K562 (cell line): ENCODE results near the gene ACSS1. TPM values are rescaled to one million over a fixed set of nuclear protein-coding genes. Genes with fewer than 3 reads are reported as not detected.

Source experiments
- ATAC-seq: fragments of 200-7000 bp; cut with Tn5 transposase; 3 replicates; pipeline ENCODE4 v1.9.1; 2020; ENCODE audit warnings: moderate library complexity
- BruUV-seq: library from RNA; stranded (reverse); fragments of 400-500 nt; replicated peaks from 2 replicates; lab custom pipeline; 2021; lab: Mats Ljungman, UMichigan
- CTCF ChIA-PET: fragments of 300-600 bp; formaldehyde crosslinking; extraction: SDS; loops from one replicate; lab custom pipeline; 2021; ENCODE audit warnings: low intra/inter-chr PET ratio; lab: Yijun Ruan, JAX
- POLR2A ChIA-PET: fragments of 300-600, 350-650 bp; sonication (Branson Sonifier 250); formaldehyde crosslinking; extraction: SDS; loops from one replicate; lab custom pipeline; 2021; ENCODE audit warnings: antibody characterized with exemption, inconsistent platforms; lab: Yijun Ruan, JAX
- DNase-seq, 4 experiments: peaks; one replicate each; pipeline versions ENCODE4 v3.0.0 to v3.0.0-alpha.2; 2011 to 2018; ENCODE audit warnings: low spot score in 3 of 4, mixed read lengths in 3 of 4; ENCODE audit errors: extremely low read depth in 1 of 4
- FAIRE-seq: peaks from 2 replicates; lab custom pipeline; 2011; peaks lifted over from hg19 to GRCh38; lab: Jason Lieb, UNC
- H2AFZ ChIP-seq: 2 replicates; pipeline ENCODE4 v1.6.0; 2011; ENCODE audit warnings: low read depth, low read length, control low read depth, inconsistent platforms
- H3K27ac ChIP-seq: fragments of 200-600 bp; 3 replicates; pipeline ENCODE4 v1.8.0; 2011; ENCODE audit warnings: low read depth, mild to moderate bottlenecking, control low read depth, inconsistent platforms, low read length, moderate library complexity, mixed read lengths; ENCODE audit errors: extremely low read depth
- H3K27me3 ChIP-seq, 2 experiments: fragments of 300-600 bp in 1 of 2; 2 replicates in 1 of 2; 3 replicates in 1 of 2; pipeline versions ENCODE4 v1.6.0 to v1.8.0; 2011; ENCODE audit warnings: inconsistent platforms in 2 of 2, low read length in 2 of 2, mild to moderate bottlenecking in 1 of 2, mixed read lengths in 1 of 2, moderate library complexity in 1 of 2; ENCODE audit not compliant: control insufficient read depth in 2 of 2, insufficient read depth in 2 of 2
- H3K36me3 ChIP-seq: fragments of 300-600 bp; 3 replicates; pipeline ENCODE4 v1.8.0; 2011; ENCODE audit warnings: mild to moderate bottlenecking, low read length, inconsistent platforms; ENCODE audit not compliant: control insufficient read depth, insufficient read depth
- H3K4me1 ChIP-seq, 2 experiments: fragments of 200-600 bp in 1 of 2; replicated peaks in 1 of 2; 2 replicates in 1 of 2; 3 replicates in 1 of 2; pipeline versions ENCODE4 v1.5.1 to v1.8.0; 2011; ENCODE audit warnings: inconsistent platforms in 2 of 2, low read length in 2 of 2, mild to moderate bottlenecking in 1 of 2, mixed read lengths in 1 of 2, moderate library complexity in 1 of 2; ENCODE audit not compliant: control insufficient read depth in 2 of 2, insufficient read depth in 2 of 2
- H3K4me2 ChIP-seq: 2 replicates; pipeline ENCODE4 v1.6.1; 2011; ENCODE audit warnings: low read length, control low read depth, inconsistent platforms, mixed read lengths; ENCODE audit not compliant: insufficient read depth
- H3K4me3 ChIP-seq: fragments of 200-600 bp; sonication (generic), shearing (Covaris generic); 2 replicates; pipeline ENCODE4 v1.5.1; 2016; ENCODE audit warnings: control low read depth, inconsistent platforms
- H3K79me2 ChIP-seq: fragments of 200-600 bp; 3 replicates; pipeline ENCODE4 v1.8.0; 2011; ENCODE audit warnings: low read length, inconsistent platforms; ENCODE audit not compliant: control insufficient read depth, insufficient read depth
- H3K9ac ChIP-seq, 2 experiments: 2 replicates each; pipeline versions ENCODE4 v1.6.0 to v1.6.1; 2011; ENCODE audit warnings: low read depth in 2 of 2, low read length in 2 of 2, control low read depth in 1 of 2, inconsistent platforms in 1 of 2, mild to moderate bottlenecking in 1 of 2, mixed read lengths in 1 of 2; ENCODE audit not compliant: insufficient read depth in 1 of 2
- H3K9me1 ChIP-seq: one replicate; pipeline ENCODE4 v1.6.0; 2011; ENCODE audit warnings: inconsistent platforms, mild to moderate bottlenecking, low read length, moderate library complexity; ENCODE audit not compliant: control insufficient read depth, insufficient read depth
- H3K9me3 ChIP-seq: replicated peaks from 2 replicates; pipeline ENCODE4 v1.5.1; 2011; ENCODE audit warnings: low read depth, low read length, inconsistent platforms; ENCODE audit not compliant: control insufficient read depth, insufficient read depth
- H4K20me1 ChIP-seq: replicated peaks from 2 replicates; pipeline ENCODE4 v1.6.1; 2011; ENCODE audit warnings: low read length, inconsistent platforms, mixed read lengths; ENCODE audit not compliant: control insufficient read depth, insufficient read depth
- TRIM28 ChIP-seq: fragments of 450-650 bp; IDR thresholded peaks from 2 replicates; pipeline ENCODE4 v1.6.1; 2017
- ZNF121 ChIP-seq: sonication (generic); formaldehyde crosslinking; conservative IDR thresholded peaks from 2 replicates; pipeline ENCODE4 v1.8.0; 2022; ENCODE audit warnings: missing genetic modification reagents
- ZNF224 ChIP-seq: sonication (generic); formaldehyde crosslinking; IDR thresholded peaks from 2 replicates; pipeline ENCODE4 v1.8.0; 2022; ENCODE audit warnings: mild to moderate bottlenecking, missing genetic modification reagents
- WGBS: fragments of 100-300 bp; shearing (Covaris generic); methylation state at CpG from one replicate; pipeline ENCODE4 v1.1.6; 2016; ENCODE audit warnings: low coverage, mixed read lengths; ENCODE audit not compliant: insufficient coverage; ENCODE audit errors: missing lambda C conversion rate; 5-methylcytosine and 5-hydroxymethylcytosine counted together
- in situ Hi-C: fragments of 300-500 bp; cut with MboI; formaldehyde crosslinking; loops from 4 replicates; pipeline ENCODE4 v1.15.0; 2018; ENCODE audit warnings: inconsistent platforms, mixed read lengths
- intact Hi-C: fragments of 100-400 bp; cut with micrococcal nuclease; formaldehyde crosslinking; loops from 2 replicates; pipeline ENCODE4 v1.14.2; 2022
- polyA plus RNA-seq, 8 experiments: library from polyadenylated mRNA; depleted of rRNA in 4 of 8; stranded (reverse) in 5 of 8; unstranded in 3 of 8; fragments of >200 nt; fragmentation: Nextera tagmentation in 2 of 8; fragmentation: Illumina TruSeq in 1 of 8; extraction: Ambion mirVana in 2 of 8; extraction: Trizol in 1 of 8; gene quantifications; 2 replicates each; pipeline versions ENCODE4 v1.2.1 to v1.2.3, GENCODE V29; 2011 to 2014; ENCODE audit warnings: inconsistent platforms in 1 of 8, missing spikeins in 1 of 8
- total RNA-seq, 7 experiments: library from RNA; depleted of rRNA in 6 of 7; stranded (reverse); fragments of >200 nt in 6 of 7; fragmentation: Illumina TruSeq in 2 of 7; extraction: Trizol in 2 of 7; gene quantifications; 2 replicates each; pipeline versions ENCODE4 v1.2.1 to v1.2.3, GENCODE V29; 2011 to 2021; ENCODE audit warnings: low replicate concordance in 1 of 7

ACSS1 gene
- total and polyA plus RNA-seq, 9 of the 15 experiments (the other 6 are each of a cell fraction or from before 2014, with no cell fraction given), result 0.07 to 2.1 (median 0.27) TPM; not detected in 3

DNA sequence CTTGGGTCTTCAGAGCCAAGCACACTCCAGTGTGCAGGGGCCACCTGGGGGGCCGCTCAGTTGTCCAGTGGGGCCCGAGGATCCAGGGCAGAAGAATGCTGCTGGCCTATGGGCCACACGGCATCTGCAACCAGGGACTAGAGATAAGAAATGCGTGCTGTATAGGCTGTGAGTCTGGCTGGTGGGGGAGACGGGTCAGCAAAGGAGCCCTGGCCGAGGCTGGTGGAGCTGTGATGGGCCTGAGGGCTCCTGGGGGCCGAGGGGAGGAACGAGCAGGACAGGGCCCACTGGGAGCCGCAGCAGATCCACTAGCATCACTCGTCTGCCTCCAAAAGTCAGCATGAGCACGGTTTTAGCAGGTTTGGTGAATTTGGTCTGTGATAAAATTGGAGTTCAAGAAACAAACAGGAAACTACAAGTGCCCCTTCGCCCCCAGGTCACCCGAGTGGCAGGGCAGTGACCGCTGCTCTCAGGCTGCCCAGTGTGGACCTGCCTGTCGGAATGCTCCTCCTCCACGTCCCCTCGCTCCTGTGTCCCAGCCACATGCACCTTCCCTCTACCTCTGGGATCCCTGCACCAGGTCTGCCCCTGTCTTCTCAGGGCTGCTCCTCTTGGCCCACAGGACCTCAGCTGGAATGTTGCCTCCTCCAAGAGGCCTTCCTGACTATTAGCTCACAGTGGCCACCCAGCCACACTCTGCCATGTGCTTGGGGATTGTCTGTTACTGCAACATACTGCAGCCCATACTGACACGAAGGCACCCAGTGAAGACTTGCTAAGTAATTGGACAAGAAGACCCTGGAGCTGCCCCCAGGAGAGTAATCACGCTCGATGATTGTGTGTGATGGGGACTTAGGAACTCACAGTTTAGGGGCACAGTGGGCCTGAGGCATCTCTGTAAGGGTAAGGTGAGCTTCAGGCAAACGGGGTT lies 10.9 kb downstream of the ACSS1 start (continued):
- TF ChIP-seq TRIM28, result no peak

DNA sequence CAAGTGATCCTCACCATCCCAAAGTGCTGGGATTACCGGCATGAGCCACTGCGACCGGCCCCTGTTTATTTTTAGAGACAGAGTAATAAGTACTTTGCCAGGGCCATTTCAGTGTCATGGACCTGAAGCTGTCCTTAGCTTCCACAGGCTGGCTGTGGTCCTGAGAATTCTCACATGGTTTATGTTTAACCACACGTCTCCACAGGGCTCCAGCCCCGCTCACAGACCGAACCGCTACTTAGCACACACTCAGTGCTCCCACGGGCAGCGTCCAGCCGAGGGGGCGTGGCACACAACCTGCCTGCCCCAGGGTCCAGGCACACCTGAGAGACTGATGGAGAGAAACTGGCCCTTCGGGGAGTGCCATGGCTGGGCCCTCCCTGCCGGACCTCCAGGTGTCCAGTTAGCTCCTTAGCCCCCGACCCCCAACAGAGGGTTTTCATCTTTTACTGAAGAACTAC lies 11.7 kb downstream of the ACSS1 start:
- Histone ChIP-seq H3K4me2 (no peak overlapping the region), H3K4me1 (no peaks in the 10 kb centered on the region), H3K9me1 (no peaks in the 10 kb centered on the region), H3K27me3 (peaks cover 5 to 61% of the 10 kb centered on the region in 2 experiments; a peak in 4 of 5 replicates), H4K20me1 (no peaks in the 10 kb centered on the region), H3K4me3 (no peak overlapping the region), H3K9ac (no peak overlapping the region), H3K79me2 (no peaks in the 10 kb centered on the region), H3K9me3 (no peaks in the 10 kb centered on the region), H3K27ac (no peak overlapping the region), H3K36me3 (no peaks in the 10 kb centered on the region), H2AFZ (no peak overlapping the region)
- ATAC-seq, result no peak
- 2% methylated on average over 10 of the region's 14 CpGs for WGBS
- no peak for DNase-seq
- in situ Hi-C loops, result no loop called here
- ChIA-PET POLR2A (no interaction called here), CTCF (no interaction called here)
- no peak for TF ChIP-seq ZNF224
- no peak for TF ChIP-seq ZNF121
- intact Hi-C loops, result no loop called here
- BruUV-seq, result no TSS peak
- no peak for FAIRE-seq
